Right lobe of liver (tissue), 6 donors: ENCODE measurements around the gene TDRD1. TPM values are rescaled to one million over a fixed set of nuclear protein-coding genes. Genes with fewer than 3 reads are reported as not detected.

ENCODE experiments used
- ATAC-seq, 4 donors: fragments of 200-7000 bp; cut with Tn5 transposase; one replicate each; pipeline ENCODE4 v1.9.1; 2020; ENCODE audit warnings: mild to moderate bottlenecking in 4 of 4, moderate library complexity in 4 of 4
- DNase-seq, 3 donors: peaks; one replicate each; pipeline ENCODE4 v3.0.0-alpha.2; 2020
- H3K27ac ChIP-seq, 3 donors: fragments of 200-600 bp; one replicate each; pipeline ENCODE4 v1.8.0; 2022
- H3K27me3 ChIP-seq, 2 donors: fragments of 200-600 bp; one replicate each; pipeline ENCODE4 v1.8.0; 2022
- H3K36me3 ChIP-seq, 4 donors: fragments of 200-600 bp; sonication (generic) in 1 of 4; one replicate each; pipeline versions ENCODE4 v1.5.1 to v1.8.0; 2017 to 2022; ENCODE audit warnings: control low read depth in 1 of 4
- H3K4me1 ChIP-seq, 4 donors: fragments of 200-600 bp; sonication (generic) in 1 of 4; one replicate each; pipeline versions ENCODE4 v1.5.1 to v1.8.0; 2017 to 2022; ENCODE audit warnings: control low read depth in 1 of 4
- H3K4me3 ChIP-seq, 3 donors: fragments of 200-600 bp; one replicate each; pipeline ENCODE4 v1.8.0; 2022
- H3K9me3 ChIP-seq, 4 donors: fragments of 200-600 bp; sonication (generic) in 1 of 4; one replicate each; pipeline versions ENCODE4 v1.5.1 to v1.8.0; 2017 to 2022; ENCODE audit warnings: control low read depth in 1 of 4
- POLR2A ChIP-seq: fragments of 450-650 bp; IDR thresholded peaks from one replicate; pipeline ENCODE4 v1.6.1; 2017; ENCODE audit warnings: antibody characterized with exemption, mild to moderate bottlenecking
- WGBS: methylation state at CpG from one replicate; pipeline ENCODE4 v1.1.6; 2018; ENCODE audit warnings: low coverage, low lambda C conversion rate; ENCODE audit not compliant: insufficient coverage; ENCODE audit errors: missing lambda C conversion rate; 5-methylcytosine and 5-hydroxymethylcytosine counted together
- intact Hi-C, 2 donors: fragments of 100-400 bp; cut with DNase I; formaldehyde crosslinking; loops; one replicate each; pipeline versions ENCODE4 v1.11.2 to v1.14.1; 2022
- total RNA-seq, 6 experiments: library from RNA; depleted of rRNA in 2 of 6; stranded (reverse); fragments of >200 nt in 2 of 6; fragmentation: NEBNext Ultra II Directional in 3 of 6; extraction: Animal tissue kit (Norgen Biotek cat#: 25700) in 3 of 6; gene quantifications; one replicate each; pipeline versions ENCODE4 v1.1.0 to v1.2.4, GENCODE V29; 2016 to 2023
- TF ChIP-seq, protein P1 (sequence below), 4 donors: fragments of 200-600 bp in 3 of 4; fragments of 450-650 bp in 1 of 4; IDR thresholded peaks; one replicate each; pipeline versions ENCODE4 v1.5.1 to v1.8.0; 2016 to 2022; ENCODE audit warnings: antibody characterized with exemption in 4 of 4, mild to moderate bottlenecking in 2 of 4
- donor health status: DM: no; HTN: yes; CAD: no.
- donor health status: DM: no; HTN: no; CAD: no.
- donor health status: DM: no; HTN: no; CAD: no.
- donor health status: DM: no; HTN: yes; CAD: no.
- donor health status: DM: no; HTN: yes; CAD: no.

TDRD1 gene
- total RNA-seq, 6 experiments from 2014 or later = 0.06 to 0.17 (median 0.12) TPM; not detected in 1

GRCh38 chr10:114215033-114215432 is 35.9 kb downstream of the TDRD1 start:
- Histone ChIP-seq H3K36me3 (no peaks in the 10 kb centered on the region), H3K4me1 (no peaks in the 10 kb centered on the region), H3K27ac (no peak overlapping the region), H3K4me3 (no peak overlapping the region), H3K27me3 (no peaks in the 10 kb centered on the region), H3K9me3 (no peaks in the 10 kb centered on the region)
- intact Hi-C loops = no loop called here
- DNase-seq = no peak
- no peak for ATAC-seq
- no peak for TF ChIP-seq POLR2A
- TF ChIP-seq, protein P1, sequence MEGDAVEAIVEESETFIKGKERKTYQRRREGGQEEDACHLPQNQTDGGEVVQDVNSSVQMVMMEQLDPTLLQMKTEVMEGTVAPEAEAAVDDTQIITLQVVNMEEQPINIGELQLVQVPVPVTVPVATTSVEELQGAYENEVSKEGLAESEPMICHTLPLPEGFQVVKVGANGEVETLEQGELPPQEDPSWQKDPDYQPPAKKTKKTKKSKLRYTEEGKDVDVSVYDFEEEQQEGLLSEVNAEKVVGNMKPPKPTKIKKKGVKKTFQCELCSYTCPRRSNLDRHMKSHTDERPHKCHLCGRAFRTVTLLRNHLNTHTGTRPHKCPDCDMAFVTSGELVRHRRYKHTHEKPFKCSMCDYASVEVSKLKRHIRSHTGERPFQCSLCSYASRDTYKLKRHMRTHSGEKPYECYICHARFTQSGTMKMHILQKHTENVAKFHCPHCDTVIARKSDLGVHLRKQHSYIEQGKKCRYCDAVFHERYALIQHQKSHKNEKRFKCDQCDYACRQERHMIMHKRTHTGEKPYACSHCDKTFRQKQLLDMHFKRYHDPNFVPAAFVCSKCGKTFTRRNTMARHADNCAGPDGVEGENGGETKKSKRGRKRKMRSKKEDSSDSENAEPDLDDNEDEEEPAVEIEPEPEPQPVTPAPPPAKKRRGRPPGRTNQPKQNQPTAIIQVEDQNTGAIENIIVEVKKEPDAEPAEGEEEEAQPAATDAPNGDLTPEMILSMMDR (IDR thresholded peaks at IDR 0.05) = no peak
- 86% methylated on average over 1 of the region's 1 CpG for WGBS

DNA sequence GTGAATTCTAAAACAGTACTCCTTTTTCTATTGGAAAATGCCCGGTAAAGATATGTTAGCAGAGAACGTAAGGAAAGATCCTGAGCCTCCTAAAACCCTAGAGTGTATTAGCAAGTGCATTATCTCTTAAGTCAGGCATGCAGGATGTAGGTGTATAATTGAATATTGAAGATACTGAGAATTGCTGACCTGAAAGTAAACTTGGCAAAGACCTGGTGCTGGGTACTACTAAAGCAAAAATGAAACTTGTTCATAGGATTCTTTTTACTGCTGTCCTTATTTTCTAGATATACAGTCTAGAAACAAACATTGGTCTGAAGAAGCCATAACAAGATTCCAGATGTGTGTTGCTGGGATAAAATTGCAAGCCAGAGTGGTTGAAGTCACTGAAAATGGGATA is 41.1 kb downstream of the TDRD1 start:
- Histone ChIP-seq H3K36me3 (no peaks in the 10 kb centered on the region), H3K9me3 (no peaks in the 10 kb centered on the region), H3K27me3 (no peaks in the 10 kb centered on the region), H3K4me1 (peaks cover 0 to 8% (median 2%) of the 10 kb centered on the region in 4 donors), H3K4me3 (no peak overlapping the region), H3K27ac (no peak overlapping the region)
- DNase-seq (no peak), ATAC-seq (no peak)
- intact Hi-C loops = no loop called here
- 75% methylated on average over 2 of the region's 2 CpGs for WGBS
- TF ChIP-seq, protein P1 (IDR thresholded peaks at IDR 0.05) = no peak
- no peak for TF ChIP-seq POLR2A

DNA sequence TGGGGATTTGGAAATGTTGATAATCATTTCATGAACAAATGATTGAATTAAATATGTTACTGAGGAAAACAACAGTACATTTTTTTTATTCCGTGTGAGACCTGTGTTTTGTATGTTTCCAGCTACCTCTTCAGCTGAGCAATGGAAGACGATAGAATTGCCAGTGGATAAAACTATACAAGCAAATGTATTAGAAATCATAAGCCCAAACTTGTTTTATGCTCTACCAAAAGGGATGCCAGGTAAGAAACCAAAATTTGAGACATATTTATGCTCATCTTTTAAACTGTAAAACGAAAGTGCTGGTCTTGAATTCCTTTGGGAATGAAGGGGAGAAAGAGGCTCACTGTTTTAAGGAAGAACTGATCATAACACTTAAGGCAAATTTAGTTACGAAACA is 42.1 kb downstream of the TDRD1 start:
- Histone ChIP-seq H3K9me3 (no peaks in the 10 kb centered on the region), H3K27me3 (no peaks in the 10 kb centered on the region), H3K36me3 (no peaks in the 10 kb centered on the region), H3K4me3 (no peak overlapping the region), H3K4me1 (peaks cover 0 to 8% (median 2%) of the 10 kb centered on the region in 4 donors), H3K27ac (no peak overlapping the region)
- intact Hi-C loops = no loop called here
- DNase-seq (no peak), ATAC-seq (no peak)
- 71% methylated on average over 4 of the region's 4 CpGs for WGBS
- TF ChIP-seq POLR2A = no peak
- TF ChIP-seq, protein P1 (IDR thresholded peaks at IDR 0.05) = no peak

DNA sequence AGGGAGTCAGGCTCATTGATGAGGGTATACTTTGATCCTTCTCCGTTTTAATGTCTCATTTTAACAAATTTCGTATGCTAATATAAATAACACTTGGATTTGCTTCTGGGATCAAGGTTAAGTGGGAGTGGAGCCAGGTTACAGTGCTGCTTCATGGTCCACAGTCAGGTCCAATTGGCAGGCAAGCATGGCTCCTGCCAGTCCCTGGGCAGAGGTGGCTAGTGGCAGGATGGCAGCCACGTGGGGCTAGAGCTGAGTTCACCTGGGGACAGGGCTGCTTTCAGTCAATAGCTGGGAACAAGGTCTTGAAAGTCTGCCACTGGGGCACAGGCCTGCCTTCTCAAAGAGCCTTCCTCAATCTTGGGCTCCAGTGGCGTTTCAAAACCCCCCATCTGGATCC is 43.9 kb downstream of the TDRD1 start:
- Histone ChIP-seq H3K36me3 (no peaks in the 10 kb centered on the region), H3K4me1 (peaks cover 0 to 8% (median 2%) of the 10 kb centered on the region in 4 donors), H3K27me3 (no peaks in the 10 kb centered on the region), H3K4me3 (no peak overlapping the region), H3K27ac (no peak overlapping the region), H3K9me3 (no peaks in the 10 kb centered on the region)
- DNase-seq (peak; percentile 62 to 93 (median 92)), ATAC-seq (peak; percentile 91 to 100 (median 99))
- WGBS = 24% methylated on average over 2 of the region's 4 CpGs
- TF ChIP-seq, protein P1 (IDR thresholded peaks at IDR 0.05) = no peak
- no peak for TF ChIP-seq POLR2A
- intact Hi-C loops = no loop called here

DNA sequence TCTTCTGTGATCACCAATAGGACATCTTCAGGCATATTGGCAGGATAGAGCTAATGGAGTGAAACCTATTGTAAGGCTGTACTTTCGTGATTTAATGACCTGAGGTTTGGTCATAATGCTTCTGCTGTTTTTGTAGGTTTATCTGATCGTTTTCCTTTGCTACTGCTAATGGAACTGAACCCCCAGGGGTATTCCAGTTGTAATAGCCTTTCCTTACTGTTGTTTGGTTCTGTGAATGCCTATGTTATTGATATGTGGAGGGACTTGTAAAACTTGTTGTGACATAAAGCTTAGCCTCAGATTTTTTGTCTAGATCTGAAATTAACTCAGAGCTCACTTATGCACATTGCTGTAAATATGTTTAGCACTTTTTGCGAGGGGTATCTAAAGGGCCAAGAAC is 49.0 kb downstream of the TDRD1 start:
- ATAC-seq = no peak
- H3K9me3 ChIP-seq = no peaks in the 10 kb centered on the region
- WGBS = 51% methylated on average over 3 of the region's 3 CpGs
- H3K27ac ChIP-seq = no peak overlapping the region
- H3K4me1 ChIP-seq = peaks cover 0 to 5% (median 2%) of the 10 kb centered on the region in 4 donors
- no peak for DNase-seq
- TF ChIP-seq POLR2A = no peak
- TF ChIP-seq, protein P1 (IDR thresholded peaks at IDR 0.05) = no peak
- intact Hi-C loops = no loop called here
- no peaks in the 10 kb centered on the region for H3K27me3 ChIP-seq
- no peaks in the 10 kb centered on the region for H3K36me3 ChIP-seq
- H3K4me3 ChIP-seq = no peak overlapping the region
